ENCODE results near the gene MTMR3. TPM values are rescaled to one million over a fixed set of nuclear protein-coding genes. Genes with fewer than 3 reads are reported as not detected.
A peak's percentile ranks its signal among the peaks of the same experiment; 100 is the strongest.

Gene MTMR3
- total RNA-seq, 1 donor from 2014 or later = 26.1 TPM

- Histone ChIP-seq H3K4me1 (peaks cover 5 to 13% of the 10 kb centered on the region in 2 donors), H3K9me3 (no peaks in the 10 kb centered on the region), H3K36me3 (peaks cover under 1 to 6% of the 10 kb centered on the region in 2 donors), H3K4me3 (peak overlapping the region; percentile 69 to 71), H3K27ac (peak overlapping the region; percentile 68 to 83), H3K27me3 (no peaks in the 10 kb centered on the region)
- TF ChIP-seq CTCF (IDR thresholded peaks at IDR 0.05) = no peak
- DNase-seq (ENCODE audit: low spot score in 2 of 2) = no peak
- intact Hi-C loops (cut with DNase I) = loop anchor here (1.0 to 2.0 kb wide), 4 partner anchors 45 to 235 kb away; partner anchors contain the start of genes MTMR3, NF2, UQCR10 and ZMAT5
These were observed 44.4 kb upstream of the MTMR3 start for GRCh38 chr22:29838599-29838956.

GRCh38 chr22:29839039-29839438 lies 43.9 kb upstream of the MTMR3 start:
- Histone ChIP-seq H3K9me3 (no peaks in the 10 kb centered on the region), H3K27ac (peak overlapping the region; percentile 68 to 83), H3K27me3 (no peaks in the 10 kb centered on the region), H3K4me3 (peak overlapping the region in 1 of 2 donors; percentile 71), H3K36me3 (peaks cover 0 to 4% of the 10 kb centered on the region in 2 donors), H3K4me1 (peaks cover 5 to 13% of the 10 kb centered on the region in 2 donors)
- intact Hi-C loops (cut with DNase I) = loop anchor here (2.0 kb wide), 1 partner anchor 72 kb away; the partner anchor contains the start of genes UQCR10 and ZMAT5
- TF ChIP-seq CTCF (IDR thresholded peaks at IDR 0.05) = no peak
- DNase-seq (ENCODE audit: low spot score in 2 of 2) = no peak

- H3K4me1 ChIP-seq = peaks cover 5 to 13% of the 10 kb centered on the region in 2 donors
- H3K36me3 ChIP-seq = no peaks in the 10 kb centered on the region
- no peak for TF ChIP-seq CTCF (IDR thresholded peaks at IDR 0.05)
- no peaks in the 10 kb centered on the region for H3K9me3 ChIP-seq
- no peak overlapping the region for H3K4me3 ChIP-seq
- intact Hi-C loops (cut with DNase I) = no loop called here
- DNase-seq (ENCODE audit: low spot score in 2 of 2) = no peak
- no peaks in the 10 kb centered on the region for H3K27me3 ChIP-seq
- H3K27ac ChIP-seq = no peak overlapping the region
These were observed 42.5 kb upstream of the MTMR3 start for GRCh38 chr22:29840498-29840897.

GRCh38 chr22:29842172-29842571 lies 40.8 kb upstream of the MTMR3 start:
- no peak for DNase-seq (ENCODE audit: low spot score in 2 of 2)
- no peak overlapping the region for H3K27ac ChIP-seq
- H3K36me3 ChIP-seq = no peaks in the 10 kb centered on the region
- peaks cover 5 to 7% of the 10 kb centered on the region in 2 donors for H3K4me1 ChIP-seq
- no peak overlapping the region for H3K4me3 ChIP-seq
- no peaks in the 10 kb centered on the region for H3K27me3 ChIP-seq
- H3K9me3 ChIP-seq = no peaks in the 10 kb centered on the region
- no peak for TF ChIP-seq CTCF (IDR thresholded peaks at IDR 0.05)
- intact Hi-C loops (cut with DNase I) = no loop called here

GRCh38 chr22:29842740-29843139 lies 40.2 kb upstream of the MTMR3 start:
- Histone ChIP-seq H3K9me3 (no peaks in the 10 kb centered on the region), H3K4me1 (peaks cover 0 to under 1% of the 10 kb centered on the region in 2 donors), H3K4me3 (no peak overlapping the region), H3K36me3 (no peaks in the 10 kb centered on the region), H3K27me3 (no peaks in the 10 kb centered on the region), H3K27ac (no peak overlapping the region)
- no peak for DNase-seq (ENCODE audit: low spot score in 2 of 2)
- TF ChIP-seq CTCF (IDR thresholded peaks at IDR 0.05) = no peak
- intact Hi-C loops (cut with DNase I) = no loop called here

- DNase-seq (ENCODE audit: low spot score in 2 of 2) = no peak
These were observed 36.7 kb upstream of the MTMR3 start for GRCh38 chr22:29846290-29846689.

More at GRCh38 chr22:29846290-29846689, 36.7 kb upstream of the MTMR3 start:
- Histone ChIP-seq H3K36me3 (no peaks in the 10 kb centered on the region), H3K4me3 (no peak overlapping the region), H3K27me3 (no peaks in the 10 kb centered on the region), H3K9me3 (no peaks in the 10 kb centered on the region), H3K4me1 (no peaks in the 10 kb centered on the region), H3K27ac (no peak overlapping the region)
- TF ChIP-seq CTCF (IDR thresholded peaks at IDR 0.05) = no peak
- intact Hi-C loops (cut with DNase I) = no loop called here

Measured in ascending aorta (tissue), 2 donors.